T-cell (primary cell): ENCODE results near the gene CFAP77. TPM values are rescaled to one million over a fixed set of nuclear protein-coding genes. Genes with fewer than 3 reads are reported as not detected.

Experiments used
- ATAC-seq, 4 experiments: fragments of 200-7000 bp in 3 of 4; fragments of 150-1000 bp in 1 of 4; cut with Tn5 transposase; replicated peaks in 1 of 4; 1 replicate in 3 of 4; 2 replicates in 1 of 4; pipeline ENCODE4 v1.10.0; 2021; ENCODE audit warnings: moderate library complexity in 3 of 4, mild to moderate bottlenecking in 2 of 4, moderate number of reproducible peaks in 1 of 4
- CTCF ChIA-PET, 2 donors: fragments of 300-600 bp; sonication (Branson Sonifier 250); formaldehyde crosslinking; loops; one replicate each; lab custom pipeline; 2022; ENCODE audit warnings: antibody characterized with exemption in 2 of 2; lab: Charles Lee
- POLR2A ChIA-PET, 2 donors: fragments of 300-600 bp; sonication (Branson Sonifier 250); formaldehyde crosslinking; loops; one replicate each; lab custom pipeline; 2022; ENCODE audit warnings: antibody characterized with exemption in 2 of 2; lab: Charles Lee
- DNase-seq, 35 experiments: peaks; one replicate each; pipeline versions ENCODE4 v3.0.0 to v3.0.0-alpha.2; 2013 to 2023
- H3K27ac ChIP-seq: one replicate; pipeline ENCODE4 v1.5.1; 2013; ENCODE audit warnings: low read length
- H3K27me3 ChIP-seq, 2 experiments: replicated peaks in 1 of 2; 1 replicate in 1 of 2; 2 replicates in 1 of 2; pipeline versions ENCODE4 v1.6.1 to v1.7.0; 2013; ENCODE audit warnings: low read length in 1 of 2, mixed read lengths in 1 of 2; ENCODE audit not compliant: control insufficient read depth in 2 of 2, insufficient read depth in 2 of 2; ENCODE audit errors: extremely low read depth in 1 of 2
- H3K36me3 ChIP-seq, 2 donors: 1 replicate in 1 of 2; 2 replicates in 1 of 2; pipeline versions ENCODE4 v1.6.1 to v1.7.0; 2013; ENCODE audit warnings: low read length in 1 of 2; ENCODE audit not compliant: control insufficient read depth in 2 of 2, insufficient read depth in 1 of 2; ENCODE audit errors: extremely low read depth in 1 of 2
- H3K4me1 ChIP-seq, 2 experiments: 1 replicate in 1 of 2; 2 replicates in 1 of 2; pipeline versions ENCODE4 v1.6.1 to v1.7.0; 2013; ENCODE audit warnings: low read length in 2 of 2, mixed read lengths in 1 of 2; ENCODE audit not compliant: insufficient read depth in 2 of 2, control insufficient read depth in 1 of 2; ENCODE audit errors: extremely low read depth in 1 of 2
- H3K4me3 ChIP-seq, 2 donors: 1 replicate in 1 of 2; 2 replicates in 1 of 2; pipeline versions ENCODE4 v1.5.1 to v1.7.0; 2013; ENCODE audit warnings: mild to moderate bottlenecking in 2 of 2, low read length in 1 of 2, moderate library complexity in 1 of 2; ENCODE audit not compliant: control insufficient read depth in 1 of 2; ENCODE audit errors: extremely low read depth in 1 of 2
- H3K9me3 ChIP-seq: 2 replicates; pipeline ENCODE4 v1.7.0; 2013
- H3K27ac Mint-ChIP-seq, 2 donors: one replicate each; pipeline ENCODE4 v1.8.0; 2020 to 2021; ENCODE audit warnings: mild to moderate bottlenecking in 2 of 2, mixed read lengths in 2 of 2
- H3K27me3 Mint-ChIP-seq, 2 donors: one replicate each; pipeline ENCODE4 v1.8.0; 2021 to 2022; ENCODE audit warnings: mixed read lengths in 2 of 2
- H3K36me3 Mint-ChIP-seq: one replicate; pipeline ENCODE4 v1.8.0; 2021; ENCODE audit warnings: mixed read lengths
- H3K4me1 Mint-ChIP-seq, 3 donors: one replicate each; pipeline ENCODE4 v1.8.0; 2020 to 2022; ENCODE audit warnings: mixed read lengths in 3 of 3, mild to moderate bottlenecking in 1 of 3
- H3K4me3 Mint-ChIP-seq, 3 donors: one replicate each; pipeline ENCODE4 v1.8.0; 2020 to 2022; ENCODE audit warnings: mild to moderate bottlenecking in 3 of 3, mixed read lengths in 3 of 3, moderate library complexity in 3 of 3
- H3K9me3 Mint-ChIP-seq, 3 donors: one replicate each; pipeline ENCODE4 v1.8.0; 2020 to 2022; ENCODE audit warnings: mixed read lengths in 3 of 3
- WGBS: methylation state at CpG from one replicate; pipeline ENCODE4 v1.1.5; 2013; ENCODE audit warnings: missing lambda C conversion rate; ENCODE audit not compliant: insufficient coverage; 5-methylcytosine and 5-hydroxymethylcytosine counted together
- total RNA-seq, 35 experiments: library from RNA in 6 of 35; stranded (reverse) in 6 of 35; fragments of 120-200 nt in 1 of 35; gene quantifications; one replicate each; pipeline versions ENCODE4 v1.2.1 to v1.2.4 and lab custom pipeline; 2013 to 2026

The CFAP77 gene
- total RNA-seq, 5 donors from 2014 or later (not counting 1 experiment from before 2014, with no cell fraction given): not detected

DNA sequence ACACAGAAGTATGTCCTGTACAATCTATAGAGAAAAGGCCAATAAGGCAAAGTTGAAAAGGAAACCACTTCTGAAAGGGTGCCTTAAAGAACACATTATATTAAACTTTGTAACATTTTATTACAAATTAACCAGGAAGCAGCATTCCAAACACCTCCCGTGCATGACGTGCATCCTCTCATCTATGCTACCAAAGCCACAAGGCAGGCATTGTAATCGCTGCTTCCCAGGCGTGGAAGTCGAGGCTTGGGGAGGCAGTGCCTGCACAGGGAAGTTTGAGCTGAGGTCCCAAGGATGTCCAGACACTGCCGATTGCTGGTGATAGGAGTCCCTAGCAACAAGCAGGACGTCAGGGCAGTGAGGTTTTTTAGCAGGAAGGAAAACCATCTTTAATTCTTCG is 128.1 kb downstream of the CFAP77 start:
- Mint-ChIP-seq H3K36me3 (peaks cover 4% of the 10 kb centered on the region), H3K4me1 (peaks cover 0 to 4% (median 0%) of the 10 kb centered on the region in 3 donors), H3K27ac (no peak overlapping the region), H3K4me3 (no peak overlapping the region), H3K9me3 (peaks cover 0 to 3% (median 0%) of the 10 kb centered on the region in 3 donors), H3K27me3 (no peaks in the 10 kb centered on the region)
- CTCF ChIA-PET: interaction anchor here in 1 of 2 donors (0.6 kb wide), 1 partner anchor 23 kb away, joined by 3 read pairs; no protein-coding TSS in a partner anchor
- H3K4me1 ChIP-seq: no peaks in the 10 kb centered on the region
- ATAC-seq: no peak
- 72% methylated on average over 8 of the region's 8 CpGs for WGBS
- peaks cover 0 to 9% of the 10 kb centered on the region in 2 experiments for H3K27me3 ChIP-seq
- no peak for DNase-seq
- no peak overlapping the region for H3K27ac ChIP-seq
- no peaks in the 10 kb centered on the region for H3K36me3 ChIP-seq
- no peak overlapping the region for H3K4me3 ChIP-seq
- H3K9me3 ChIP-seq: no peaks in the 10 kb centered on the region
- POLR2A ChIA-PET: no interaction called here

DNA sequence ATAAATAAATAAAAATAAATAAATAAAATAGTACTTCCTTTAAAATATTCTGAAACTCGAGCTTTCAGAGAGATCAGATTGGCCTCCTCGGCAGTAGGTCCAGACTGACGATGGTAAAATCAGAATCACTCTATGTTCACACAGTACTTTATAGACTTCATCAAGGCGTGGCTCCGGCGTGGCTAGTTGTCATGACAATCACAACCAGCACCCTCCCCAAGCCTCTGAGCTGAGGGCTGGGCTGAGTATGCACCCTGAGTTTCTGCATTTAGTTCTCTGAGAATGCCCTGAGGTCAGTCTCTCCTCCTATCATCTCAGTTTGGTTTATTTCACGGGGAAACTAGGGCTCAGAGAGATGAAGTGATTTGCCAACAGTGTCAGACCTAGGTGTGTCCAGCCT is 129.1 kb downstream of the CFAP77 start:
- no peak overlapping the region for H3K27ac Mint-ChIP-seq
- no peak for ATAC-seq
- H3K4me1 Mint-ChIP-seq: peaks cover 0 to 4% (median 0%) of the 10 kb centered on the region in 3 donors
- ChIA-PET CTCF (no interaction called here), POLR2A (no interaction called here)
- Histone ChIP-seq H3K27me3 (peaks cover 0 to 7% of the 10 kb centered on the region in 2 experiments), H3K36me3 (no peaks in the 10 kb centered on the region), H3K27ac (no peak overlapping the region), H3K4me1 (no peaks in the 10 kb centered on the region), H3K9me3 (no peaks in the 10 kb centered on the region), H3K4me3 (no peak overlapping the region)
- WGBS: 70% methylated on average over 7 of the region's 7 CpGs
- no peak overlapping the region for H3K4me3 Mint-ChIP-seq
- peaks cover 0 to 3% (median 0%) of the 10 kb centered on the region in 3 donors for H3K9me3 Mint-ChIP-seq
- H3K27me3 Mint-ChIP-seq: no peaks in the 10 kb centered on the region
- H3K36me3 Mint-ChIP-seq: peaks cover 4% of the 10 kb centered on the region
- DNase-seq: no peak

DNA sequence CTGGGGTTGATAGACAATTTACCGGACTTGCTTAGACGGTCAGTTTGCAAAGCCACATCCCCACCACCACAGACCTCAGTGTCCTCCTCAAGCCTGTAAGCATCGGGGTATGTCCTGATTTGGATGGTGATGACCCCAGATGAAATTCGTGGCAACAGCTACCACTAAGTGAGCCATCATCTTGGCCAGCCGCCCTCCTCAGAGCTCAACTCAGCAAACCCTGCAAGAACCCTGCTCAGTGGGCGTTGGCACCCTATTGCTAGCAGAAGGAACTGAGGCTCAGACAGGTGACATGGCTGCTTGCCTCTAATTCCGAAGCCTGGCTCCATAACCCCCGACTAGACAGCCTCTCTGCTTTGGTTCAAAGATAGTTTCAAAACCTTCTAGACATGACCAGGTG is 131.0 kb downstream of the CFAP77 start:
- WGBS: 68% methylated on average over 5 of the region's 8 CpGs
- no peak overlapping the region for H3K4me3 Mint-ChIP-seq
- peaks cover 0 to 21% of the 10 kb centered on the region in 2 experiments for H3K27me3 ChIP-seq
- no peak overlapping the region for H3K27ac ChIP-seq
- ATAC-seq: no peak
- POLR2A ChIA-PET: no interaction called here
- DNase-seq: no peak
- H3K27me3 Mint-ChIP-seq: peaks cover 3 to 7% of the 10 kb centered on the region in 2 donors
- peaks cover 0 to under 1% of the 10 kb centered on the region in 2 experiments for H3K4me1 ChIP-seq
- H3K27ac Mint-ChIP-seq: no peak overlapping the region
- no peaks in the 10 kb centered on the region for H3K9me3 Mint-ChIP-seq
- no peaks in the 10 kb centered on the region for H3K36me3 Mint-ChIP-seq
- no peaks in the 10 kb centered on the region for H3K36me3 ChIP-seq
- no peaks in the 10 kb centered on the region for H3K9me3 ChIP-seq
- H3K4me3 ChIP-seq: no peak overlapping the region
- peaks cover 0 to 1% (median 0%) of the 10 kb centered on the region in 3 donors for H3K4me1 Mint-ChIP-seq
- CTCF ChIA-PET: no interaction called here

- DNase-seq (no peak), ATAC-seq (no peak)
- H3K27ac ChIP-seq: no peak overlapping the region
- H3K36me3 ChIP-seq: no peaks in the 10 kb centered on the region
- no peak overlapping the region for H3K4me3 ChIP-seq
- no peaks in the 10 kb centered on the region for H3K4me1 Mint-ChIP-seq
- no peaks in the 10 kb centered on the region for H3K9me3 Mint-ChIP-seq
- ChIA-PET CTCF (no interaction called here), POLR2A (no interaction called here)
- H3K27ac Mint-ChIP-seq: no peak overlapping the region
- H3K36me3 Mint-ChIP-seq: no peaks in the 10 kb centered on the region
- H3K27me3 ChIP-seq: peaks cover 0 to 30% of the 10 kb centered on the region in 2 experiments
- peaks cover 0 to 5% of the 10 kb centered on the region in 2 experiments for H3K4me1 ChIP-seq
- WGBS: 82% methylated on average over 13 of the region's 19 CpGs
- peaks cover 4 to 13% of the 10 kb centered on the region in 2 donors for H3K27me3 Mint-ChIP-seq
- no peak overlapping the region for H3K4me3 Mint-ChIP-seq
- H3K9me3 ChIP-seq: no peaks in the 10 kb centered on the region
Observed at GRCh38 chr9:132541870-132542830, 132.1 kb downstream of the CFAP77 start.

- Histone ChIP-seq H3K27ac (no peak overlapping the region), H3K4me1 (peaks cover 0 to 5% of the 10 kb centered on the region in 2 experiments), H3K36me3 (no peaks in the 10 kb centered on the region), H3K27me3 (peaks cover 0 to 38% of the 10 kb centered on the region in 2 experiments), H3K9me3 (no peaks in the 10 kb centered on the region), H3K4me3 (no peak overlapping the region)
- H3K4me3 Mint-ChIP-seq: no peak overlapping the region
- peaks cover 11 to 22% of the 10 kb centered on the region in 2 donors for H3K27me3 Mint-ChIP-seq
- CTCF ChIA-PET: no interaction called here
- H3K27ac Mint-ChIP-seq: no peak overlapping the region
- ATAC-seq: no peak
- H3K4me1 Mint-ChIP-seq: no peaks in the 10 kb centered on the region
- no peak for DNase-seq
- WGBS: 73% methylated on average over 1 of the region's 4 CpGs
- no peaks in the 10 kb centered on the region for H3K36me3 Mint-ChIP-seq
- no peaks in the 10 kb centered on the region for H3K9me3 Mint-ChIP-seq
- POLR2A ChIA-PET: interaction anchor here in 1 of 2 donors (0.6 kb wide), 1 partner anchor 34 kb away, joined by 3 read pairs; no protein-coding TSS in a partner anchor
Observed at GRCh38 chr9:132543251-132543650, 133.2 kb downstream of the CFAP77 start.

GRCh38 chr9:132543960-132544359 is 133.9 kb downstream of the CFAP77 start:
- Mint-ChIP-seq H3K4me1 (no peaks in the 10 kb centered on the region), H3K9me3 (no peaks in the 10 kb centered on the region), H3K27ac (no peak overlapping the region), H3K36me3 (no peaks in the 10 kb centered on the region), H3K4me3 (no peak overlapping the region), H3K27me3 (peaks cover 11 to 22% of the 10 kb centered on the region in 2 donors)
- H3K9me3 ChIP-seq: no peaks in the 10 kb centered on the region
- ChIA-PET POLR2A (interaction anchor here (0.6 kb wide), 2 partner anchors 34 to 153 kb away, joined by 3 to 7 read pairs; no protein-coding TSS in a partner anchor), CTCF (no interaction called here)
- DNase-seq (no peak), ATAC-seq (no peak)
- no peaks in the 10 kb centered on the region for H3K36me3 ChIP-seq
- no peak overlapping the region for H3K27ac ChIP-seq
- no peak overlapping the region for H3K4me3 ChIP-seq
- 83% methylated on average over 11 of the region's 21 CpGs for WGBS
- H3K27me3 ChIP-seq: peaks cover 0 to 38% of the 10 kb centered on the region in 2 experiments
- peaks cover 0 to 5% of the 10 kb centered on the region in 2 experiments for H3K4me1 ChIP-seq
